ENCODE data around the gene PACSIN3.

- TF ChIP-seq RAD21 (conservative IDR thresholded peaks at IDR 0.05), result no peak
- TF ChIP-seq EZH2 (IDR thresholded peaks at IDR 0.05; ENCODE audit: borderline replicate concordance, insufficient read depth, low read length, poor library complexity, severe bottlenecking), result no peak
- TF ChIP-seq POLR2AphosphoS5 (IDR thresholded peaks at IDR 0.05), result no peak
- no peak for TF ChIP-seq CTCF (IDR thresholded peaks at IDR 0.05; ENCODE audit: poor library complexity, severe bottlenecking)
- TF ChIP-seq REST (IDR thresholded peaks at IDR 0.05; ENCODE audit: borderline replicate concordance), result no peak
- TF ChIP-seq MXI1 (conservative IDR thresholded peaks at IDR 0.05; ENCODE audit: poor library complexity, severe bottlenecking), result no peak
- no peak for TF ChIP-seq TAF1 (IDR thresholded peaks at IDR 0.05; ENCODE audit: low read depth)
- no peak for TF ChIP-seq SMC3 (conservative IDR thresholded peaks at IDR 0.05; ENCODE audit: poor library complexity)
These were observed 7.9 kb downstream of the PACSIN3 start for GRCh38 chr11:47178316-47178715.
